Esophagus (tissue), 2 donors: ENCODE results near the gene KCTD3. TPM values are rescaled to one million over a fixed set of nuclear protein-coding genes. Genes with fewer than 3 reads are reported as not detected.

Source experiments
- H3K27ac ChIP-seq, 2 donors: one replicate each; pipeline ENCODE4 v1.5.1; 2013; ENCODE audit warnings: low read depth in 2 of 2, mild to moderate bottlenecking in 2 of 2, inconsistent platforms in 1 of 2, low read length in 1 of 2, moderate library complexity in 1 of 2
- H3K27me3 ChIP-seq, 2 donors: one replicate each; pipeline ENCODE4 v1.6.1; 2013; ENCODE audit warnings: low read length in 2 of 2, control low read depth in 1 of 2, mild to moderate bottlenecking in 1 of 2; ENCODE audit not compliant: insufficient read depth in 2 of 2, control insufficient read depth in 1 of 2
- H3K36me3 ChIP-seq, 2 donors: one replicate each; pipeline ENCODE4 v1.6.1; 2013; ENCODE audit warnings: low read length in 1 of 2; ENCODE audit not compliant: control insufficient read depth in 2 of 2, insufficient read depth in 2 of 2
- H3K4me1 ChIP-seq, 2 donors: one replicate each; pipeline ENCODE4 v1.6.1; 2013; ENCODE audit warnings: low read length in 1 of 2; ENCODE audit not compliant: control insufficient read depth in 2 of 2, insufficient read depth in 2 of 2
- H3K4me3 ChIP-seq, 2 donors: one replicate each; pipeline ENCODE4 v1.5.1; 2013; ENCODE audit warnings: low read length in 2 of 2, mild to moderate bottlenecking in 2 of 2, low read depth in 1 of 2, moderate library complexity in 1 of 2
- H3K9me3 ChIP-seq, 2 donors: one replicate each; pipeline ENCODE4 v1.6.1; 2013; ENCODE audit warnings: mild to moderate bottlenecking in 2 of 2, low read depth in 1 of 2, low read length in 1 of 2, moderate library complexity in 1 of 2; ENCODE audit not compliant: control insufficient read depth in 2 of 2, insufficient read depth in 1 of 2
- WGBS, 2 donors: extraction: QIAGEN DNeasy Blood & Tissue Kit; methylation state at CpG; one replicate each; pipeline ENCODE4 v1.1.7; 2013; 5-methylcytosine and 5-hydroxymethylcytosine counted together
- polyA plus RNA-seq, 2 donors: library from polyadenylated mRNA; stranded (reverse); fragments of 200-250 nt; gene quantifications; one replicate each; pipeline ENCODE4 v1.2.3, GENCODE V29; 2013
- donor health status: healthy with polysubstance abuse.
- donor health status: Bipolar disorder and iron deficiency.

The KCTD3 gene
- polyA plus RNA-seq, 2 donors: 29.6 to 60.0 TPM

DNA sequence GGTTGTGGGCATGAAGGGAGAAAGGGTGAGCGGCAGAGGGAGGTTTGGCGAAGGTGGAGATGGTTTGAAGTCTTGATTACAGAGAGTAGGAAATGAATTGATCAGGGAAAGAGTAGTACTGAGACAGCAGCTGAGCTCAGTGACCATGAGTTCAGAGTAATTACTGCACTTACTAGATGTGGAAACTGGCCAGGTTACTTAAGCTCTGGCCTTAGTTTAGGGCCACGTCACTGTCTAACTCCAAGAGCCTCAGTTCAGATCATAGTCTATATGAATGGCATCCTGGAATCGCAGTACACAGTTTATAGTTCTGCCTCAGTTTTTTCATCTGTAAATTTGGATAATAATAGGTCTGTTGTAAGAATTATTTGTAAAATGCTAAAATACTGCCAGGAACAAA, 78.1 kb downstream of the KCTD3 start:
- Histone ChIP-seq H3K9me3 (no peaks in the 10 kb centered on the region), H3K4me1 (no peaks in the 10 kb centered on the region)

DNA sequence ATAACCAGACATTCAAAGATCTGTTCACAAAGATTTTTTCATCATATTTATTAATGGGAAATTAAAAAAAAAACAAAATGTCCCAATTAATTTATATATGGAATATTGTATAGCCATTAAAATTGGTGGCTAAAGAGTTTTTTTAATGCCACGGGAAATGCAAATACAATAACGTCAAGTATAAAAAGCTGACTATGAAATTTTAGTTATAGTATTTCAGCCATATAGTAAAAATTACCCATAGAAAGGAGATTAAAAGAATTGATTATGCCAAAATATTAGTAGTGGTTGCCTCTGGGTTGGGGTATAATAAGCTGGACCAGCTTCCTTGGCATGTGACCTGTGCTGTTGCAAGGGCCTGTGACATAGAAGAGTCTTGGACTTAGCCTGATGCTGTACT, 78.8 kb downstream of the KCTD3 start:
- H3K27me3 ChIP-seq: no peaks in the 10 kb centered on the region
- no peak overlapping the region for H3K27ac ChIP-seq
- 96% methylated on average over 2 of the region's 2 CpGs for WGBS, 2 donors
- H3K9me3 ChIP-seq: no peaks in the 10 kb centered on the region
- H3K36me3 ChIP-seq: no peaks in the 10 kb centered on the region
- H3K4me3 ChIP-seq: no peak overlapping the region
- H3K4me1 ChIP-seq: no peaks in the 10 kb centered on the region

More for the DNA sequence above, 78.1 kb downstream of the KCTD3 start:
- 91% methylated on average over 4 of the region's 4 CpGs for WGBS, 2 donors
- Histone ChIP-seq H3K36me3 (no peaks in the 10 kb centered on the region), H3K27ac (no peak overlapping the region), H3K27me3 (no peaks in the 10 kb centered on the region), H3K4me3 (no peak overlapping the region)

DNA sequence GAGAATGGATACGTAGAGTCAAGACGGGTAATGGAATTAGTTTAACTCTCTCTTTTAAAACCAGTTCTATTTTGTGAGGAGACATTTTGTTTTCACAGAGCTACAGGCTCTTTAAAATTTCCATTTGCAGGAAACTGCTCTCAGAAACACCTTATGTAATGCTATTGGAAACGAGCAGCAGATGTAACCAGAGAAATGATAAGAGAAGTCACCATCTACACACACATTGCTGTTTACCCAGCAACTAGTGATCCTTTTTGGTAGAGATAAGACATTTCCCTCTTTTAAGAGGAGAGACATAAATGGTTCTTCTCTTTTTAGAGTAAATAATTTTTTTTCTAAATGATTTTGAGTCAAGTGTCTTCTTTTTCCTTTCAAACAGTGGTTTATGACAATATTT, 80.6 kb downstream of the KCTD3 start:
- no peaks in the 10 kb centered on the region for H3K4me1 ChIP-seq
- H3K27me3 ChIP-seq: no peaks in the 10 kb centered on the region
- no peaks in the 10 kb centered on the region for H3K36me3 ChIP-seq
- 70 to 81% methylated on average over 3 of the region's 3 CpGs for WGBS, 2 donors
- no peak overlapping the region for H3K27ac ChIP-seq
- H3K4me3 ChIP-seq: no peak overlapping the region
- H3K9me3 ChIP-seq: no peaks in the 10 kb centered on the region

DNA sequence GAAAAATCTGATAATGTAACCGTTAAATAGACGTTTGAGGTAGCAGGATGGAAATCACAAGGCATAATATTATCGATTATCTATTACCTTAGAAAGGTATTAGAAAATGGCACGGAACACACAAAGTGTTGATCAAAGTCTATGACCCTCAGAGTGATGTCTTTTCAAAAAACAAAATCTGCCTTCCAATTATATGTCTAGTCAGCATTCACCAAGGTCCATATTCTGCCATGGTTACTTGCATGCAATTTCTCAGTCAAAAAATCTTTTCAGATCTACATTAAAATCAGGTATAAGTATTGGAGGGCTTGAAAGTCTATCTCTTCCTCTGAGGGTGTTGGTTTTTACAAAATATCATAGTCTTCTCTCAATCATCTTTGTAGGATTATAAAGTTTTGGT, 81.9 kb downstream of the KCTD3 start:
- no peak overlapping the region for H3K4me3 ChIP-seq

GRCh38 chr1:215650446-215651149, 83.5 kb downstream of the KCTD3 start:
- no peaks in the 10 kb centered on the region for H3K4me1 ChIP-seq
- no peaks in the 10 kb centered on the region for H3K36me3 ChIP-seq
- no peaks in the 10 kb centered on the region for H3K27me3 ChIP-seq
- 55 to 56% methylated on average over 9 of the region's 9 CpGs for WGBS, 2 donors
- no peak overlapping the region for H3K4me3 ChIP-seq
- H3K27ac ChIP-seq: no peak overlapping the region
- H3K9me3 ChIP-seq: no peaks in the 10 kb centered on the region

More for the DNA sequence above, 81.9 kb downstream of the KCTD3 start:
- Histone ChIP-seq H3K27ac (no peak overlapping the region), H3K27me3 (no peaks in the 10 kb centered on the region), H3K9me3 (no peaks in the 10 kb centered on the region), H3K36me3 (no peaks in the 10 kb centered on the region), H3K4me1 (no peaks in the 10 kb centered on the region)
- 93 to 97% methylated on average over 4 of the region's 4 CpGs for WGBS, 2 donors

DNA sequence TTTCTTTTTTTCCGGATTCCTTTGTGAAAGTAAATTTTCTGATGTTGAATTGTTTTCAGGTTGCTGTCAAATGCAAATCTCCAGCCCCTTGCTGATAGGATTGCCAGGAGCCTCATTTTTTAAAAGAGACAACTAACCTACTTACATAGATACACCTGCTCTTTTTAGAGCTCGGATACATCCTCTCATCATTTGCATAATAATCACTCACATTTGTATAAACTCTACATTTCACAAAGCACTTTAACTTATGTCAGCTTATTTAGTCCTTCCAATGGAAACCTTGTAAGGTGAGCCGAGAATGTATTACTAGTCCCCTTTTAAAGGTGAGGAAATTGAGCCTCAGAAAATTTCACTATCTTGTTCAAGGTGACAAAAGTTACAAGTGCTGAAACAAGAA, 84.8 kb downstream of the KCTD3 start:
- Histone ChIP-seq H3K27me3 (no peaks in the 10 kb centered on the region), H3K4me1 (no peaks in the 10 kb centered on the region), H3K9me3 (no peaks in the 10 kb centered on the region), H3K36me3 (no peaks in the 10 kb centered on the region), H3K4me3 (no peak overlapping the region), H3K27ac (no peak overlapping the region)
- 48 to 50% methylated on average over 3 of the region's 3 CpGs for WGBS, 2 donors

DNA sequence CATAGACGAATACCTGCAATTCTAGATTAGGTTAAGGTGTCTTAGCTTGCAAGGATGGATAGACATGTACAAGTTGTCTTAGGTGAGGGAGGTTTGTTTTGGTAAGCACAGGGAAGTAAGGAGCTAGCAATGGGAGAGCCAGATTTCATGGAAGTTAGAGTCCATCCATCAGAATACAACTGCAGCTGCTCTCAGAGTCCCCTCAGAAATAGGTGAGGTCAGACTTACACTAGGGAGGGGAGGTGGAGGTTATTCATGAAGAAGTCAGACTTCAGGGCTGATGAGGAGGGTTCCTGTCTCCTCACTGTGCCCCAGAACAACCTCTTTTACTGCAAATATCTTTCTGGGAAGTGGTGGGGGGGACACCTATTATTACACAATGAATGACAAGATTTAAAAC, 85.3 kb downstream of the KCTD3 start:
- Histone ChIP-seq H3K27ac (no peak overlapping the region), H3K9me3 (no peaks in the 10 kb centered on the region), H3K4me3 (no peak overlapping the region), H3K27me3 (no peaks in the 10 kb centered on the region), H3K4me1 (no peaks in the 10 kb centered on the region), H3K36me3 (no peaks in the 10 kb centered on the region)
- WGBS, 2 donors: 81 to 84% methylated on average over 1 of the region's 1 CpG

DNA sequence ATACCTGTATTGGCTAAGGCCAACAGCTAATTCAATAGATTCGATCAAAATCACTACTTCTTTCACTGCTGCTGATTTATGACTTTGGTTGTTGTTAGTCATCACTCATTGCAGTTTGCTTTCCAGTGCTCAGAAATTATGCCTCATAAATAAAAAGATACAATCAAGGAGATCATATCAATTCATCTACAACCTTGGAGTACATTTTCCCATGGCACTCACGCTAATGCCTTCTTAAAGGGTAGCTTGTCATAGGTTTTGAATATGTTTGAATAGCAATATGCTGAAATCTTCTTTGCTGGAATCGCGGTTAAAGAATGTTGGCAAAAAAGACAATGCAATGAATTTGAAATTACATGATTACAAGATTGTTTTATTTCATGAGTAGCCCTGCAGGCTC, 89.9 kb downstream of the KCTD3 start:
- WGBS, 2 donors: 84 to 86% methylated on average over 4 of the region's 4 CpGs

GRCh38 chr1:215660259-215660658, 93.2 kb downstream of the KCTD3 start:
- Histone ChIP-seq H3K4me1 (no peaks in the 10 kb centered on the region), H3K36me3 (no peaks in the 10 kb centered on the region), H3K27me3 (no peaks in the 10 kb centered on the region), H3K9me3 (no peaks in the 10 kb centered on the region), H3K4me3 (no peak overlapping the region), H3K27ac (no peak overlapping the region)

More for the DNA sequence above, 89.9 kb downstream of the KCTD3 start:
- Histone ChIP-seq H3K27ac (no peak overlapping the region), H3K36me3 (no peaks in the 10 kb centered on the region), H3K27me3 (no peaks in the 10 kb centered on the region), H3K4me3 (no peak overlapping the region), H3K9me3 (no peaks in the 10 kb centered on the region), H3K4me1 (no peaks in the 10 kb centered on the region)

DNA sequence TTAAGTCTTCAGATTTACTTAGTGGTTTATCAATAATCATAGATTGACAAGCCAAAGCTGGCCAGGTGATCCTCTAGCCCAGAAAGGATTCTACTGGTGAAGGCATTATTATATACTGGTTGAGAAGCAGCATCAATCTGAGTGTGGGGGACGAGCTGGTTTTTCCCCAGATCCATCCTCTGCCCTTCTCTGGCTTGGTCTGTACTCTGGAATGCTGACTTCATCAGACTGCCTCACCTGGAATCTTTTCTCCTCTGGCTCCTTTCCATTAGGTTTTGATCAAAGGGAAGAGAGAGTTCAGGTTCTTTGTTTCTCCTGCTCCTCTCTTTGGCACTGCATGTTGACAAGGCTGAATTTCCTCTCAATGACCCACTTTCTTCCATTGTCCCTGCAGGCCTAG, 93.9 kb downstream of the KCTD3 start:
- 53 to 59% methylated on average over 1 of the region's 1 CpG for WGBS, 2 donors
- Histone ChIP-seq H3K4me3 (no peak overlapping the region), H3K4me1 (no peaks in the 10 kb centered on the region), H3K9me3 (no peaks in the 10 kb centered on the region), H3K27ac (no peak overlapping the region), H3K36me3 (no peaks in the 10 kb centered on the region), H3K27me3 (no peaks in the 10 kb centered on the region)
